HG02943 (cell line): ENCODE data around the gene RNF180.

Source experiments
- ATAC-seq: cut with Tn5 transposase; IDR thresholded peaks from one replicate; pipeline ENCODE4 v1.9.1; 2021; ENCODE audit warnings: mild to moderate bottlenecking, low read depth, moderate library complexity; ENCODE audit not compliant: unreplicated experiment

The RNF180 gene, protein sequence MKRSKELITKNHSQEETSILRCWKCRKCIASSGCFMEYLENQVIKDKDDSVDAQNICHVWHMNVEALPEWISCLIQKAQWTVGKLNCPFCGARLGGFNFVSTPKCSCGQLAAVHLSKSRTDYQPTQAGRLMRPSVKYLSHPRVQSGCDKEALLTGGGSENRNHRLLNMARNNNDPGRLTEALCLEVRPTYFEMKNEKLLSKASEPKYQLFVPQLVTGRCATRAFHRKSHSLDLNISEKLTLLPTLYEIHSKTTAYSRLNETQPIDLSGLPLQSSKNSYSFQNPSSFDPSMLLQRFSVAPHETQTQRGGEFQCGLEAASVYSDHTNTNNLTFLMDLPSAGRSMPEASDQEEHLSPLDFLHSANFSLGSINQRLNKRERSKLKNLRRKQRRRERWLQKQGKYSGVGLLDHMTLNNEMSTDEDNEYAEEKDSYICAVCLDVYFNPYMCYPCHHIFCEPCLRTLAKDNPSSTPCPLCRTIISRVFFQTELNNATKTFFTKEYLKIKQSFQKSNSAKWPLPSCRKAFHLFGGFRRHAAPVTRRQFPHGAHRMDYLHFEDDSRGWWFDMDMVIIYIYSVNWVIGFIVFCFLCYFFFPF

DNA sequence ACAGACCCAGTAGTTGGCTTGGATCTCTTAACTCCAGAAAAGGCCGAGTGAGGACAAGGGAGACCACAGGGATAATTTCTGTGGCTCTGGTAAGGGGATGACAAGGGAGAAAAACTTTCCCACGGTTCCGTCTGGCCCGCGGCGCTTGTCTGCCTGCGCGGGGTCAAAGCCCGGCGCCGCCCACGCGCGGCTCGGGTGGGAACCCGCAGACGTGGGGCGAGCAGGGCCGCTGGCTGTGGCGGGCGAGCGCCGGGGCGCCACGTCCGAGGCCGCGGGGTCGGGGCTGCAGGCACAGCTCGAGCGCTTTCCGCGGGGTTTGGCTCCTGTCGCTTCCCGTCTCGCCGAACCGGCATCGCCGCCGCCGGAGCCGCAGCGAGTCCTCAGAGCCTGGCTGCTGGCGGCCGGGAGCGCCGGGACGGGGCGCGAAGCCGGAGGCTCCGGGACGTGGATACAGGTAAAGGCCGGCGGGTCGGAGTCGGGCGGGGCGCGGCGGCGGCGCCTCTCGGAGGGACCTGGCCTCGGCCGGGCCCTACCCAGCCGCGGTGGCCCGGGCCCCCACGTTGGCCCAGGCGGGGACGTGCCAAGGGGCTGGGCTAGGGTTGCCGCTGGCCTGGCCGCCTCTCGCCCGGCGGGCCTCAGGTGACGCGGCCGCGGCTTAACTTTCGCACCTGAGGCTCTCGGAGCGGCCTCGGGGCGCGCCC, at the start of gene RNF180:
TSS of gene RNF180 (plus strand) at position 344 of the 701 bp plus-strand sequence. CDS start 34,965 bp downstream, outside the sequence.
- no peak for ATAC-seq

DNA sequence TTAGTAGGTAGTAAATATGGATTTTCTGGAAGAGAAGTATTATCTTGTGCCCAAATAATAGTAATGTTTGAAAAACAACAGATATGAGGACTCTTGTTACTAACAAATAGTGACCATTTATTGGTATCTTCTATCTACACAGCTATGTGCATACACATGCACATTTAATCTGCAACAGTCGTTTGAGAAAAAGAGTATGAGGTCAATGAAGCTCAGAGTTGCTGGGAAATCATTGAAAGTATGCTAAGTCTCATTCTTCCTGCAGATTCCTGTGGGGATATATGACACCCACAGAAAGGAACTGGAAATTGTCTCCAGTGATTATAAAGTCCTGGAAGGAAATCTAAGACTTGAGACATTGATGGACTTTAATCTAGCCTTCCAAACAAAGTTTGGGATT, 40.1 kb upstream of the RNF180 start:
- no peak for ATAC-seq

DNA sequence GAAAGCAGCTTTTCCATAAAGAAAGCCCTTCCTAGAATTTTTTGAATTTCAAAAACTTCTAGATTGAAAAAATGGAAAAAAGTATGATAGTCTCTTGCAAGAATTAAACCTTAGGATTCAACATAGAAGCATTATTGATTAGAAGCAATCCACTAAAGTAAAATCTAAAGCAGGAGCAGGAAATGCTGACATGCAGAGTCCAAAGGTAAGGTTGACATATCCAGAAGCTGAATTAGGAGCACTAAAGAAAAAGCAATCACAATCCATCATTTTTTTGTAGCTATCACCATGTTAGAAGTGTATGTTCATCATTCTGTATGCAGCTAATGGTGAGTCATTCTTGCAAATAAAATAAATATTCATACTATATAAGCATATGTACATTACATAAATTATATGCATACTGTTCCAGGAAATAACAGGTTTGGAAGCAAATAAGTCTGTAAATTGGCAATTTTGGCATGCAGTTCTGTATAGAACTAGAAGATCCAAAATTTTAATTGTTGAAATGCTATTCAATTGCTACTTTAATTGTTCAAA, 39.4 kb upstream of the RNF180 start:
- ATAC-seq = no peak

DNA sequence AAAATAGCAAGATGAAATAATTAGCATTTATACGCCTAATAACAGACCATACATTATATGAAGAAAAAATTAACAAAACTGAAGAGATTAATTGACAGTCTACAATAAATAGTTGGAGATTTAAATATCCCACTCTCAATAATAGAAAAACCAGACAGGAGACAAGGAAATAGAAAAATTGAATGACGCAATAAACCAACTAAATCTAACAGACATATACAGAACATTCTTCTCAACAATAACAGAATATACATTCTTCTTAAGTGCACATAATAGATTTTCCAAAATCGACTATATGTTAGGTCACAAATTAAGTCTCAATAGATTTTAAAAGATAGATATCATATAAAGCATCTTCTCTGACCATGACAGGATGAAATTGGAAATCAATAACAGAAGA, 25.6 kb upstream of the RNF180 start:
- ATAC-seq = no peak

DNA sequence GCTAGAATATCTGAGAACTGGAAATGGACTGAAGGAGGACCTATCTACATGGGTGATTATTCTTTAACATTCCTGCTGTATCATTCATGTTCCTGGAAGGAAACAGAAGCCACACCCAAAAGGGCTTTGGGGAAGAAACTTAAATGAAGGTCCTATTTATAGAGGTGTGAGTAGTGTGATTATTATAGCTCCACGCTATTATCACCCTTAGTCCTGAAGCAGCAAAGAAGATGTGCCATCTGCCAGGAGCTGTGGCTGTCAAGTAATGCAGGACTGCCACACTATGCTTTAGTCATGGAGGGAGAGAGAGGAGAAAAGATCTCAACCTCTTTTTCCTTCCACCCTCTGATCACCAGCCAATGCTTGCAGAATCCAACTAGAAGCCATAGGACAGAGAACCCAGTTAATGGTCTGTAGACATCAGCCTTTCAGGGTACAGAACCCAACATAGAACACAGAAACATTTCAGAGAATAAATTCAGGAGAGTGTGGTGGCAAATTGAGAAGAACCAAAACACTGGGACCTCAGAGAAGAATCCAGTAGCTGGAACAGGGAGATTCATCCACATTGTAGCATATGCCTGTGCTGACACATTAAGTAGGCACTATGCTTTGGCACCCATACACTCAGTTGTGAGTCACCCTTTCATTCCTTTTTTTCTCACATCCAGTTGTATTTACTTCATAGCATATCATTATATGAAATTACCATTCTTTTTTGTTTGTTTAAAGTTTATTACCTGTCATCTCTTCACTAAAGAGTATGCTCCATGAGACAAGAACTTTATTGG, 21.0 kb upstream of the RNF180 start:
- no peak for ATAC-seq

DNA sequence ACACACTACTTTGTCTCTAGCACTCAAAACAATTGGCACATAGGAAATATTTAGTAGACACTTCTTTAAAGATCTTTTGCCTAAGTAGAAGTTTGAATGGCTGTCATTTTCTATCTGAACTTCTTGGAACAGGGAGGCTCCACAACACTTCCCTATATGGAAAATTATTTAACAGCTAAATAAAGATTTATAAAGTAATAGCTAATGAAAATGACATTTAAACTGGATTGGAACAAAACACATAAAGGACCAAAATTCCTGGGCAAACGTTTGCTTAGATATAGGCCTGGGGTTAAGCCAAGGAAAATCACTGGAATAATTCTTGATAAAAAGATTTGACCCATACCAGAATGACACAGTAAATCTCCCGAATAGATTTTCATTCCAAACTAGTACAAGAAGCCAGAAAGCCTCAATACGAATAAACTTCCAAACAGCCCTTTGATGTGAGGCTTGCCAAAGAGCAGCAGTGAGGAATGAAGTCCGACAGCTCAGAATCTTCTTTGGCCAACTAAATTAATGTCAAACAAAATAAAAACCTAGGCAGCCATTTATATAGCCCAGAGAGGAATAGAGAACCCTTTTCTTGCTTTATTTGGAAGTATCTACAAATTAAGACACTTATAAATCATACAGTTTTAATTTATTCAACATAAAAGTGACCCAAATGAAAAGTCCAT, 20.3 kb upstream of the RNF180 start:
- no peak for ATAC-seq

DNA sequence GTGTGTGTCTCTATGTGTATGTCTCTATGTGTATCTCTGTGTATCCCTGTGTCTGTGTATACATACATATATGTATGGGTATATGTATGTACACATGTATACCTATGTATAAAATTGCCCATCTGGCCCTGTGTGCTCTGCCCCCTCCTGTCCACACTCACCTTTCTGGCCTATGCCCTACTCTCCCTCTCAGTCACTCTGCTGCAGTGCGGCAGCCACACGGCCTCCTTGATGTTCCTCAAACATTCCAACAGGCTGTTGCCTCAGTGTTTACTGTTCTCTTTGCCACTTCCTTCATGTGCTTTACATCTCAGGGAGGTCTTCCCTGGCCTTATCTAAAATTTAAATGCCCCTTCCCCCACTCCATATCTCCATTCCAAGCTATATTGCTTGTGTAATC, 18.3 kb upstream of the RNF180 start:
- no peak for ATAC-seq

DNA sequence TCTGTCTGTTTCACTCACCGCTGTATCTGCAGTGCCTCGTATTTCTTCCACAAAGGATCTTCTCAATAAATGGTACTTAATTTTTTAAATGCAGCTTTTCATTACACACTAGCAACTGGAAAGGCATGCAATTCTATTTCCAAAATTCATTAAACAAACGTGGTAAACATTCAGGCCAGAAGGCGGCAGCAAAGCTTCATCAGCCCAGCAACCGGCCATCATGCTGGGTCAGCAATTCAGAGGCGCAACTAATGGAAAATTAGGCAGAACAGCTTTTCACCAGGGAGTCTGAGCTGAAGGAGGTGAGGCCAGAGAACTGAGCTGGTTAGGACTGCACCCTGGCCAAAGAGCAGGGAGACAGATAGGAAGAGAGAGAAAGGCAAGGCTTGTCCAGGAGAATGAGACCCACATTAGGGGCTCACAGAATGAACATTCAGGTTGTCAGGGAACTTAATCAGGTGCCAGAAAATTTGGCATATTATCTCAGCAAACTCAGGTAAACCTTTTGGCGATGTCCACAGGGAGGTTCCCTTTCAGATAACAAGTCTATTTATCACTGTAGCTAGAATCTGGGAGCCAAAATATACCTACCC, 17.7 kb upstream of the RNF180 start:
- no peak for ATAC-seq

DNA sequence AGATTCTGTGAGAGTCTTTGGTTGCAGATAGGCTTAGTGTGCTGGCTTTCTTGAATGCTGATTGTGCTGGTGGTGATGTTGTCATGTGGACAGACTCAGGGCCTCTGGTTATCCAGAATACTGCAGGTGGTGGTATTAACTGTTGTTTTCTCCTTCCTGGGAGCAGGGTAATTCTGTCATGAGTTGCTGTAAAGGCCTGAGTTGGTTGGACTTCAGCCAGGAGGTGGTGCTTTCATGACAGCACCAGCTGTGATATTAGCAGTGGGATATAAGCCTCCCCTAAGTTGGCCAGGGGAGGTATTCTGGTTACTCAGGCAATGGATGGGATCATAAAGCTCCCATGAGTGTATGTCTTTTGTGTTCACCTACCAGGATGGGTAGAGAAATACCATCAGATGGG, 16.4 kb upstream of the RNF180 start:
- ATAC-seq = no peak

DNA sequence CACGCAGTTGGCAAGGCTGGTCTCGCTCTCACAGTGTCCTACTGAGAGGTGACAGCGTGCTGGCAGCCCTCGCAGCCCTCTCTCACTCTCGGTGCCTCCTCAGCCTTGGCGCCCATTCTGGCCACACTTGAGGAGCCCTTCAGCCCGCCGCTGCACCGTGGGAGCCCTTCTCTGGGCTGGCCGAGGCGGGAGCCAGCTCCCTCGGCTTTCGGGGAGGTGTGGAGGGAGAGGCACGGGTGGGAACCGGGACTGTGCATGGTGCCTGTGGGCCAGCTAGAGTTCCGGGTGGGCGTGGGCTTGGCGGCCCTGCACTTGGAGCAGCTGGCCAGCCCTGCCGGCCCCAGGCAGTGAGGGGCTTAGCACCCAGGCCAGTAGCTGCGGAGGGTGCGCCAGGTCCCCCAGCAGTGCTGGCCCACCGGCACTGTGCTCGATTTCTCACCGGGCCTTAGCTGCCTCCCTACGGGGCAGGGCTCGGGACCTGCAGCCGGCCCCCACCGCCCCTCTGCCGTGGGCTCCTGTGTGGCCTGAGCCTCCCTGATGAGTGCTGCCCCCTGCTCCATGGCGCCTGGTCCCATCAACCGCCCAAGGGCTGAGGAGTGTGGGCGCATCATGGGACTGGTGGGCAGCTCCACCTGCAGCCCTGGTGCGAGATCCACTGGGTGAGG, 15.7 kb upstream of the RNF180 start:
- no peak for ATAC-seq

DNA sequence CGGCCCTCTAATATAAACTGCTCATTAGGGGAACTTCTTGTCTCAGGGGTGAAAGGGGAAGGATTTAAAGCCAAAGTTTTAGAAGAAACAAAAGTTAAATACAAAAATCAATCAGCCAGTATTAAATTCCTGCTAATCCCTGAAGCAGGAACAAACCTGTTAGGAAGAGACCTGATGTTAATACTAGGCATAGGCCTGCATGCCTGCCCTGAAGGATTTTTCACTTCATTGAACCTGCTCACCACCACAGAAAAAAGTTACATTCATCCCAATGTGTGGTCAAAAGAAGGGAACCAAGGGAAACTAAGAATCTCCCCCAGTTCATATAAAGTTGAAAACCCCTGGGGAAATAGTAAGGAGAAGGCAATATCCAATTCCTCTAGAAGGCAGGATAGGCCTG, 9.4 kb upstream of the RNF180 start:
- no peak for ATAC-seq

DNA sequence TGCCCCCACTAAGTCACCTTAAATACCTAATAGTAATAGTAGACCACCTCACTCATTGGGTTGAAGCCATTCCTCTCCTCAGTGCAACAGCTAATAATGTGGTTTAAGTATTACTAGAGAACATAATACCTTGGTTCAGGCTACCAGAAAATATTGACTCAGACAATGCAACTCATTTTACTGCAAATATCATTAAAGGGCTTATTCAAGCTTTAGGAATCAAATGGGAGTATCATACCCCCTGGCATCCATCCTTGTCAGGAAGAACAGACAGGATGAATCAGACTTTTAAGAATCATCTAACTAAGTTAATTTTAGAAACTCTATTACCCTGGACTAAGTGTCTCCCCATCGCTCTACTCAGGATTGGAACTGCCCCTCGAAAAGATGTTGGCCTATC, 6.8 kb upstream of the RNF180 start:
- ATAC-seq = no peak

DNA sequence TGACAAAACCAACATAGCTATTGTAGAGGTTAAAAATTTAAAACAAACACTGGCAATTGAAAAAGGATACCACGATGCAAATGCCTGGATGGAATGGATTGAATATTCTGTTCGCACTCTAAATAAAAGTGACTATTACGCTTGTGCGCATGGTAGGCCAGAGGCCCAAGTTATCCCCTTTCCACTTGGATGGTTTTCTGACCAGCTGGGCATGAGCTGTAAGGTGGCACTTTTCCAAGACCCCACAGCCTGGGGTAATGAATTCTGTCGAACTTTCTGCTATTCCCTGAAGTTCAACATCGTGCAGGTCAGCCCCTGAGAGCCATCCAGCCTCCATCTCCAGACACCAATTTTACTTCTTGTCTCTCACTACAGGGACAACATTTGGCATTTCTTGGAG, 5.4 kb upstream of the RNF180 start:
- no peak for ATAC-seq

DNA sequence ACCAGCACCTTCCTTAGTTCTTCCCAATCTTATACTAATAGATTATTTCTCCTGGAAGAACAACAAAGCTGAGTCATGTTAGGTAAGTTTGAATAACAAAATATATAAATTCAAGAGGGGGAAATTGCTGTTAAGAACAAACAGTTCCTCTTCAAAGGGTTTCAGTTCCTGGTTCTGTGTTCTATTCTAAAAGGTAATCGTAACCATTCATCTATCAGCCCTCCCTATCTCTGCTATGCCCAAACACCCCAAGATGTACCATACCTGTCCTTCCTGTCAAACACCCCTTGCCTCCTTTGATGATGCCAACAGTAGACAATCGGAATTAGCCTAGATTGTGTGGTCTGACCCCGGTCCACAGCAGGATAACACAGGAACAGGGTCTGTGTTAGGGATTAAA, 4.2 kb upstream of the RNF180 start:
- no peak for ATAC-seq

DNA sequence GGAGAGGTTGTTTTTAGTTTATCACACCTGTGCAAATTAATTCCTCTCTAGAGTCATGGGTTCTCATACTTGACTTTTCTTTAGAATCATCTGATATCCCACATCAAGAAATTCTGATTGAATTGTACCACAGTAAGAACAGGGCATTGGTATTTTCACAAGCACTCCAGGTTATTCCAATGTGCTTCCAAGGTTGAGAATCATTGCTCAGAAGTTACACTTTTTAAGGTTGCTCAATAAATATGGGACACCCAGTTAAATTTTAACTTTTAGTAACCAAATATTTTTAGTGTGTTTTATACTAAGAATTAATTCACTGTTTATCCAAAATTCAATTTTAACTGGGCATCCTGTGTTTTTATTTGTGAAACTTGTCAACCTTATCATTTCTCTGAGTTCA, 2.5 kb upstream of the RNF180 start:
- no peak for ATAC-seq

DNA sequence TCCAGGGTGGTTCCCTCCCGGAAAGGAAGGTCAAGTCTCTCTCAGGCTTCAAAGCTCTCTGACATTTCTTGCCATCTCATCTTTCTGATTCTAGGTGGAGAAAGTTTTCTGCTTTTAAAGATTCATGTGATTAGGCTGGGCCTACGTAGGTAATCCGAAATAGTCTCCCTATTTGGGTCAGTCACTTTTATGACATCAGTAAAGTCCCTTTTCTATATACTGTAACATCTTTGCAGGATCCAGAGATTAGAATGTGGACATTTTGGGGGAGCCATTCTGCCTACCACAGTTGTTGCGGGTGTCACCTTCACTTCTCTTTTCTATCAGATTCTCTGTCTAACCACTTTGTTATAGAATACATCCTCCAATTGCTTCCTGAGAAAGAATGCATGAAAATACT, 1.9 kb upstream of the RNF180 start:
- ATAC-seq = no peak

DNA sequence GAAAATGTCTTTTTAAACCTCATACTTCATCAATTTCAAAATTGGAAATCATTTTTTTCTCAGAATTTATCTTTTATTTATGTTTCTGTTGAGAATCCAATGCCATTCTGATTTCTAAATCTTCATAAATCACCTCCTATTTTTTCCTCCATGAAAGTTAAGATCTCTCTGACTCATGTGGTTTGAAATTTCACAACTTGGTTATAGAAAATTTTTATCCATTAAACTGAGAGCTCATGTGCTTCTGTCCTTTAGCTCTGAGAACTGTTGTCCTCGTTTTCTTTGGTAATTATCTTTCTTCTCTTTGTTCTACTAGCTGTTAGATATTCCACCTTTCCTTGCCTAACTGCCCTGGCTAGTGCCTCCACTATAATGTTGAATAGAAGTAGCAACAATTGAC, 1.5 kb upstream of the RNF180 start:
- ATAC-seq = no peak

DNA sequence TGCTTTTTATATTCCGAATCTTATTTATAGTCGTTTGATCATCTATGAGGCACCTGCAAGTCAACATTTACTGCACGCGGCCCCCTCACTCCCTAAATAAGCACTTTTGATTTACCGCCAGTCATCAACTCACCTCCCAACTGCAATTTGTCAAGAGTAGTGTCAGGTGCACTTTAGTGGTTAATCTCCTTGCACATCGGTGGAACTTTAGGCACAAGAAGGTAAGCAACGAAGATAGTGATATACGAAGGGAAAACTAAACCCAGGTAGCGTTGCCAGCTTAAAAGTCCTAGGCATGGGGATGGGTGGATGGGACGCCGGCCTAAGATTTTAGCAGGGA, 513 bp upstream of the RNF180 start:
- no peak for ATAC-seq

DNA sequence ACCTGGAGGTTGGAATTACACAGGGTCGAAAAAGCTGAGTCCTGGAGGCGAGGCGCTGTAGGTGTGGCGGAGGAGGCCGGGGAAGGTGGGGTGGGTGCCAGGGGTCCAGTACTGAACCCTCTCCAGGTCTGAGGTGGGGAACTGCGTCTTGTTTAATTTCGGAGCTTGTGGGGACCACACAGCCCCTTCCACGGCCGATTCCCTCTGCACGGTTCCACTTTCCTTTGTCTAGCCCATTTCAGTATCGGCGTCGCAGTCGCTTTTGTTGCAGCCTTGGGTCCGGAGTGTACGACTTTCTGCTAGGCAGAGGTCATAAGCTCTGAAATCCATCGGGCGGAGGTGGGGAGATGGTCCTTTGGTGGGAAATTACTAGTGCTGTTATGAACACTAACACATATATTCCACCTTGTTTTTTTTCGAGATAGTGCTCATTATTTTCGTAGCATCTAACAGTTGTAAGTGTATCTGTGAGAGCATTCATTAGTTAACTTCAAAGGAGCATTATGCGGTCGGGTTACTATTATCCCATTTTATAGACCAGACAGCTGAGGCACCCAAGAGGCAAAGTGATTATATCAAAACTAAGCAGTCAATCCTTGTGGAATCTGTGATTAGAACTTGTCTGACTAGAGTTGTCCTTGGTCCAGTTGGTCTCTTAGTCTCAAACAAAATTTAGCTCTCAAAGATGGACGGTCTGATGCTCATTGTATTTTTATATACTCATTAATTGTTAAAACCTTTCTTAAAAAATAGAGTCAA, 737 bp downstream of the RNF180 start:
- no peak for ATAC-seq
